ENCODE results near the gene GSX1. TPM values are rescaled to one million over a fixed set of nuclear protein-coding genes. Genes with fewer than 3 reads are reported as not detected.

GSX1 gene
- total and polyA plus RNA-seq, 2 experiments from 2014 or later = not detected

- Histone ChIP-seq H3K9me3 (ENCODE audit: low read depth) (no peaks in the 10 kb centered on the region), H3K36me3 (no peaks in the 10 kb centered on the region), H3K4me1 (ENCODE audit: low read depth) (no peaks in the 10 kb centered on the region), H3K27ac (no peak overlapping the region), H3K27me3 (peaks cover 40% of the 10 kb centered on the region), H3K4me3 (no peak overlapping the region)
- peak in 1 of 2 donors; percentile 33 for DNase-seq (ENCODE audit: low read depth in 1 of 2, low spot score in 1 of 2)
- TF ChIP-seq CTCF (IDR thresholded peaks at IDR 0.05; ENCODE audit: low read depth, low read length) = peak; percentile 50
These were observed 21.5 kb upstream of the GSX1 start for GRCh38 chr13:27770809-27771208.

- Histone ChIP-seq H3K27me3 (peaks cover 59% of the 10 kb centered on the region), H3K4me3 (no peak overlapping the region)
- no peak for TF ChIP-seq CTCF (IDR thresholded peaks at IDR 0.05; ENCODE audit: low read depth, low read length)
These were observed 19.4 kb upstream of the GSX1 start for GRCh38 chr13:27772651-27773425.

GRCh38 chr13:27774169-27774568 lies 18.1 kb upstream of the GSX1 start:
- Histone ChIP-seq H3K4me3 (no peak overlapping the region), H3K27ac (no peak overlapping the region), H3K36me3 (no peaks in the 10 kb centered on the region), H3K9me3 (ENCODE audit: low read depth) (no peaks in the 10 kb centered on the region), H3K4me1 (ENCODE audit: low read depth) (no peaks in the 10 kb centered on the region), H3K27me3 (peaks cover 65% of the 10 kb centered on the region)
- no peak for DNase-seq (ENCODE audit: low read depth in 1 of 2, low spot score in 1 of 2)
- TF ChIP-seq CTCF (IDR thresholded peaks at IDR 0.05; ENCODE audit: low read depth, low read length) = no peak

More at GRCh38 chr13:27772651-27773425, 19.4 kb upstream of the GSX1 start:
- Histone ChIP-seq H3K36me3 (no peaks in the 10 kb centered on the region), H3K9me3 (ENCODE audit: low read depth) (no peaks in the 10 kb centered on the region), H3K27ac (no peak overlapping the region), H3K4me1 (ENCODE audit: low read depth) (no peaks in the 10 kb centered on the region)
- DNase-seq (ENCODE audit: low read depth in 1 of 2, low spot score in 1 of 2) = no peak

- H3K27ac ChIP-seq = no peak overlapping the region
- no peaks in the 10 kb centered on the region for H3K36me3 ChIP-seq
- no peak for TF ChIP-seq CTCF (IDR thresholded peaks at IDR 0.05; ENCODE audit: low read depth, low read length)
- no peaks in the 10 kb centered on the region for H3K9me3 ChIP-seq (ENCODE audit: low read depth)
- DNase-seq (ENCODE audit: low read depth in 1 of 2, low spot score in 1 of 2) = no peak
- no peaks in the 10 kb centered on the region for H3K4me1 ChIP-seq (ENCODE audit: low read depth)
- H3K4me3 ChIP-seq = no peak overlapping the region
- H3K27me3 ChIP-seq = peaks cover 65% of the 10 kb centered on the region
These were observed 17.6 kb upstream of the GSX1 start for GRCh38 chr13:27774651-27775050.

- no peaks in the 10 kb centered on the region for H3K9me3 ChIP-seq (ENCODE audit: low read depth)
- no peak overlapping the region for H3K27ac ChIP-seq
- no peak overlapping the region for H3K4me3 ChIP-seq
- no peak for DNase-seq (ENCODE audit: low read depth in 1 of 2, low spot score in 1 of 2)
- H3K4me1 ChIP-seq (ENCODE audit: low read depth) = no peaks in the 10 kb centered on the region
- no peak for TF ChIP-seq CTCF (IDR thresholded peaks at IDR 0.05; ENCODE audit: low read depth, low read length)
- H3K36me3 ChIP-seq = no peaks in the 10 kb centered on the region
- peaks cover 66% of the 10 kb centered on the region for H3K27me3 ChIP-seq
These were observed 16.3 kb upstream of the GSX1 start for GRCh38 chr13:27775943-27776342.
